Mucosa of stomach (tissue), 1 donor: ENCODE data around the gene CNDP2.

Experiments used
- H3K27me3 ChIP-seq: one replicate; pipeline ENCODE4 v1.7.0; 2013; ENCODE audit warnings: mild to moderate bottlenecking, low read length; ENCODE audit not compliant: control insufficient read depth, insufficient read depth
- H3K36me3 ChIP-seq: one replicate; pipeline ENCODE4 v1.7.0; 2013; ENCODE audit warnings: low read length; ENCODE audit not compliant: control insufficient read depth, insufficient read depth
- H3K4me1 ChIP-seq: one replicate; pipeline ENCODE4 v1.7.0; 2013; ENCODE audit warnings: mild to moderate bottlenecking, low read length; ENCODE audit not compliant: control insufficient read depth, insufficient read depth
- H3K4me3 ChIP-seq: one replicate; pipeline ENCODE4 v1.7.0; 2013; ENCODE audit warnings: low read length
- H3K9ac ChIP-seq: one replicate; pipeline ENCODE4 v1.7.0; 2013; ENCODE audit warnings: mild to moderate bottlenecking, low read length, moderate library complexity
- H3K9me3 ChIP-seq: one replicate; pipeline ENCODE4 v1.7.0; 2013; ENCODE audit warnings: mild to moderate bottlenecking, low read length, moderate library complexity; ENCODE audit not compliant: control insufficient read depth
- donor health status: Pancreatic carcinoma.

CNDP2 gene

DNA sequence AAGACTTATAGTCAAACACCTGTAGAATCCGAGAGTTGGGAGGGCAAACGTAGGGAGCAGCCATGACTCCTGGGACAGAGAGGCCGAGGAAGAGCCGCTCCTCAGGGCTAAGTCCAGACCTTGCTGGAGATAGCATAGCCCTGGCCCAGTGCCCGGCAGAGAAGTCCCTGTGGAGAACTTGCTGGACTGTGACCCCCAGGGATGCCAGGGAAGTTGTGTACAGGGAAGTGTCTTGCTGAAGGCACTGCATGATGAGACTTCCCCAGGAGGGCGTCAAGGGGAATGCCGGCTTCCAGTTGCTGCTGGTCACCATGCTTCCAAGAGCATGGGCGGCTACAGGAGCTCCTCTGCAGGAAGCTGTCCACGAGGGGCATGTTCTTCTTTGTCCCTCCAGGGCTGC, 29.6 kb downstream of the CNDP2 start:
- Histone ChIP-seq H3K9ac (no peak overlapping the region), H3K4me1 (peaks cover 15% of the 10 kb centered on the region), H3K36me3 (no peaks in the 10 kb centered on the region)

GRCh38 chr18:74526488-74526887, 30.3 kb downstream of the CNDP2 start:
- H3K4me3 ChIP-seq = no peak overlapping the region
- H3K36me3 ChIP-seq = no peaks in the 10 kb centered on the region
- no peaks in the 10 kb centered on the region for H3K27me3 ChIP-seq
- peaks cover 17% of the 10 kb centered on the region for H3K4me1 ChIP-seq
- H3K9ac ChIP-seq = no peak overlapping the region
- no peaks in the 10 kb centered on the region for H3K9me3 ChIP-seq

More for the DNA sequence above, 29.6 kb downstream of the CNDP2 start:
- no peaks in the 10 kb centered on the region for H3K27me3 ChIP-seq
- no peak overlapping the region for H3K4me3 ChIP-seq
- no peaks in the 10 kb centered on the region for H3K9me3 ChIP-seq

- Histone ChIP-seq H3K27me3 (no peaks in the 10 kb centered on the region), H3K4me1 (peaks cover 17% of the 10 kb centered on the region), H3K9me3 (no peaks in the 10 kb centered on the region), H3K36me3 (no peaks in the 10 kb centered on the region), H3K9ac (no peak overlapping the region), H3K4me3 (no peak overlapping the region)
Observed at GRCh38 chr18:74528478-74528877, 32.3 kb downstream of the CNDP2 start.

DNA sequence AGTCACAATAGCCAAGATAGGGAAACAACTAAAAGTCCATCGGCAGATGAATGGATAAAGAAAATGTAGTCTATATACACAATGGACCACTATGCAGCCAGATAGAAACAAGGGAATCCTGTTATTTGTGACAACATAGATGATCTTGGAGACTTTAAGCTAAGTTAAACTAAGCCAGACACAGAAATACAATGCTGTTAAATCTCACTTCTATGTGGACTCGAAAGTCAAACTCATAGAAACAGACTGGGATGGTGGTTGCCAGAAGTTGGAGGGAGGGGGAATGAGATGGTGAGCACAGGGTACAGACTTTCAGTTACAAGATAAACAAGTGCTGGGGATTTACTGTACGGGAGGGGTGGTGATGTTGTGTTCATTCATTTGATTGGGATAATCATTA, 32.8 kb downstream of the CNDP2 start:
- H3K9ac ChIP-seq = no peak overlapping the region

GRCh38 chr18:74529378-74529777, 33.2 kb downstream of the CNDP2 start:
- no peak overlapping the region for H3K9ac ChIP-seq
- H3K4me3 ChIP-seq = no peak overlapping the region
- peaks cover 17% of the 10 kb centered on the region for H3K4me1 ChIP-seq
- no peaks in the 10 kb centered on the region for H3K36me3 ChIP-seq
- no peaks in the 10 kb centered on the region for H3K27me3 ChIP-seq
- no peaks in the 10 kb centered on the region for H3K9me3 ChIP-seq

More for the DNA sequence above, 32.8 kb downstream of the CNDP2 start:
- Histone ChIP-seq H3K9me3 (no peaks in the 10 kb centered on the region), H3K27me3 (no peaks in the 10 kb centered on the region), H3K36me3 (no peaks in the 10 kb centered on the region), H3K4me3 (no peak overlapping the region), H3K4me1 (peaks cover 17% of the 10 kb centered on the region)

DNA sequence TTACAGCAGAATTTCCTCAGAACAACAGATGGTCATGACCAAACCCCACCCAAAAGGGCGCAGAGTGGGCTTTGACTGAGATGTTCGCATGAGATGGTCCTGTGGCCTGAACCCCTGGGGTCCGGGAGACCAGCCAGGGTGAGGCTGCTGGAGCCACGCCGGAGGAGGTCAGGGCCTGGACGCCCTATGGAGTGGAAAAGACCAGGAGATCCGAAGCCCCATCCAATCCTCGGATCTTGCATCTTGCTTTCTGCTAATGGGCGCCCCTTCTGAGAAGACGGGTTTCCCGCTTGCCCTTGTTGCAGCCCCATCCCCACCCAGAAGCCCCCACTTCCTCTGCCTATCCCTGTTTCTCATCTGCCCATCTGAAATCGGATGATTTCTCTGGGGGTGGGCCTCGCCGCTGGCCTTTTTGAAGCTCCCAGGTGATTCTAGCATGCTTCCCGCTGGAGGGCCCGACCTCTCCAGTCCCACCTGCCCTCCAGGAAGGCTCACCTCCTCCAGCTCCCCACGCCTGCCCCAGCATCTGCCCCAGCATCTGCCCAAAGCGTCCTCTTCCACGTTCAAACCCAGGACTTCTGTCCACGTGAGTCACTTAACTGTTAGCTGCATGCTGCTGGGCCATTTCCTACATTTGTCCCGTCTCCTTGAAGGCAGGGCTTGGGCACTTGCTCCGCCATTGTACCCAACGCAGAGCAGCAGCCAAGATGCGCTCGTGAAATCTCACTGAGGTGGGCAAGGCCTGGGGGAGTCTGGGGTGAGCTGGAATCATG, 33.8 kb downstream of the CNDP2 start:
- Histone ChIP-seq H3K36me3 (no peaks in the 10 kb centered on the region), H3K4me1 (peaks cover 17% of the 10 kb centered on the region), H3K9me3 (no peaks in the 10 kb centered on the region), H3K27me3 (no peaks in the 10 kb centered on the region), H3K9ac (no peak overlapping the region), H3K4me3 (no peak overlapping the region)

GRCh38 chr18:74530584-74530862, 34.4 kb downstream of the CNDP2 start:
- Histone ChIP-seq H3K9me3 (no peaks in the 10 kb centered on the region), H3K4me3 (no peak overlapping the region), H3K36me3 (no peaks in the 10 kb centered on the region), H3K9ac (no peak overlapping the region), H3K4me1 (peaks cover 13% of the 10 kb centered on the region), H3K27me3 (no peaks in the 10 kb centered on the region)

- no peaks in the 10 kb centered on the region for H3K27me3 ChIP-seq
- H3K36me3 ChIP-seq = no peaks in the 10 kb centered on the region
- H3K9me3 ChIP-seq = no peaks in the 10 kb centered on the region
- H3K9ac ChIP-seq = no peak overlapping the region
- no peak overlapping the region for H3K4me3 ChIP-seq
- peaks cover 8% of the 10 kb centered on the region for H3K4me1 ChIP-seq
Observed at GRCh38 chr18:74531043-74531442, 34.9 kb downstream of the CNDP2 start.

GRCh38 chr18:74532511-74533025, 36.4 kb downstream of the CNDP2 start:
- no peak overlapping the region for H3K4me3 ChIP-seq
- H3K9ac ChIP-seq = no peak overlapping the region
- no peaks in the 10 kb centered on the region for H3K9me3 ChIP-seq
- no peaks in the 10 kb centered on the region for H3K27me3 ChIP-seq
- H3K4me1 ChIP-seq = peaks cover 8% of the 10 kb centered on the region
- H3K36me3 ChIP-seq = no peaks in the 10 kb centered on the region

GRCh38 chr18:74533666-74534065, 37.5 kb downstream of the CNDP2 start:
- H3K27me3 ChIP-seq = no peaks in the 10 kb centered on the region
- H3K36me3 ChIP-seq = no peaks in the 10 kb centered on the region
- H3K9me3 ChIP-seq = no peaks in the 10 kb centered on the region
- H3K9ac ChIP-seq = no peak overlapping the region
- no peak overlapping the region for H3K4me3 ChIP-seq
- H3K4me1 ChIP-seq = peaks cover 8% of the 10 kb centered on the region

GRCh38 chr18:74534150-74534969, 38.2 kb downstream of the CNDP2 start, which contains the start of gene CNDP1:
CNDP1 (plus strand) TSS chr18:74534500; CDS start chr18:74534668, 168 bp downstream.
- Histone ChIP-seq H3K4me1 (peaks cover 10% of the 10 kb centered on the region), H3K4me3 (no peak within 1 kb of the TSS), H3K36me3 (no peaks in the 10 kb centered on the region), H3K27me3 (no peaks in the 10 kb centered on the region), H3K9ac (no peak within 1 kb of the TSS), H3K9me3 (no peaks in the 10 kb centered on the region)

DNA sequence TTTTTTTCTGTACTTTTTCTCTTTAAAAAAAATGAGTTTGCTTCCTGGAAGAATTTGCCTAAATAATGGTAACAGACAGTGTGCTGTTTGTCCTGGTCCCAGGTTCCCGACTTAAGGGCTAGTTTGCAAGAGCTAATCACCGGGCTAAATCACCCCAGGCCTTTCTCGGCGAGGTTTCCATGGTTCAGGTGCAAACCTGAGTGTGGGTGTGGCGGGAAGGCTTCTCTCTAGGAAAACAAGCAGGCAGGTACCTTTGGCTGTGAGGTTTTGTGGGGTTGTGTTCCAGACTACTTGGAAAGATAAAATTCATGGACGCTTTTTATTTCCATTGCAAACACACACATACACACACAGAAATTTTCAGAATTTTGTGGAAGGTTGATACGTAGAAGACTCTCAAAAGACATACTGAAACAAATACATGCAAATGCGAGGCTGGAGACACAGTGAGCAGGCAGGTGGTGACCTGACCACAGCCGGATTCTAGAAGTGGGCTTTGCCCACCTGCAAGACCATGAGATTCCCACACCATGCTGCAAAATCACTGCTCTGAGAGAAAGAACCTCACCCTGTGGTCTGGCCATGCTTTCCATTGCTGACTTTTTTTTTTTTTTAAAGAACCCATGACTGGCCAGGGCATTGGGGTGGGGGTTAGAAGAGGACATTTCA, 39.0 kb downstream of the CNDP2 start:
- Histone ChIP-seq H3K9ac (no peak overlapping the region), H3K4me1 (peaks cover 11% of the 10 kb centered on the region), H3K36me3 (no peaks in the 10 kb centered on the region), H3K27me3 (no peaks in the 10 kb centered on the region), H3K9me3 (no peaks in the 10 kb centered on the region), H3K4me3 (no peak overlapping the region)
